Ishikawa (cell line): ENCODE data around the gene PROX2.

Source experiments
- CEBPB ChIP-seq: IDR thresholded peaks from 2 replicates; pipeline ENCODE4 v1.6.1; 2012
- CREB1 ChIP-seq: IDR thresholded peaks from 2 replicates; pipeline ENCODE4 v1.6.1; 2012; ENCODE audit warnings: low read depth
- EGR1 ChIP-seq: IDR thresholded peaks from 2 replicates; pipeline ENCODE4 v1.6.1; 2012
- EP300 ChIP-seq: IDR thresholded peaks from 2 replicates; pipeline ENCODE4 v1.6.1; 2012; ENCODE audit warnings: borderline replicate concordance
- FOXM1 ChIP-seq: IDR thresholded peaks from 2 replicates; pipeline ENCODE4 v1.6.1; 2012; ENCODE audit warnings: low read depth, borderline replicate concordance
- NFIC ChIP-seq: IDR thresholded peaks from 2 replicates; pipeline ENCODE4 v1.6.1; 2012
- RAD21 ChIP-seq: IDR thresholded peaks from 2 replicates; pipeline ENCODE4 v1.6.1; 2012; ENCODE audit warnings: low read depth
- TAF1 ChIP-seq: IDR thresholded peaks from 2 replicates; pipeline ENCODE4 v1.6.1; 2012; ENCODE audit warnings: low read depth, mild to moderate bottlenecking
- TCF12 ChIP-seq: IDR thresholded peaks from 2 replicates; pipeline ENCODE4 v1.6.1; 2012; ENCODE audit warnings: low read depth
- TEAD4 ChIP-seq: IDR thresholded peaks from 2 replicates; pipeline ENCODE4 v1.6.1; 2012
- YY1 ChIP-seq: IDR thresholded peaks from 2 replicates; pipeline ENCODE4 v1.6.1; 2012; ENCODE audit warnings: low read depth
- ZBTB7A ChIP-seq: IDR thresholded peaks from 2 replicates; pipeline ENCODE4 v1.6.1; 2012; ENCODE audit warnings: low read depth
- TF ChIP-seq, protein P1 (sequence below): IDR thresholded peaks from 2 replicates; pipeline ENCODE4 v1.6.1; 2012
- TF ChIP-seq, protein P2 (sequence below): IDR thresholded peaks from 2 replicates; pipeline ENCODE4 v1.6.1; 2012; ENCODE audit warnings: low read depth, mild to moderate bottlenecking
- TF ChIP-seq, protein P3 (sequence below): IDR thresholded peaks from 2 replicates; pipeline ENCODE4 v1.6.1; 2012

The PROX2 gene

DNA sequence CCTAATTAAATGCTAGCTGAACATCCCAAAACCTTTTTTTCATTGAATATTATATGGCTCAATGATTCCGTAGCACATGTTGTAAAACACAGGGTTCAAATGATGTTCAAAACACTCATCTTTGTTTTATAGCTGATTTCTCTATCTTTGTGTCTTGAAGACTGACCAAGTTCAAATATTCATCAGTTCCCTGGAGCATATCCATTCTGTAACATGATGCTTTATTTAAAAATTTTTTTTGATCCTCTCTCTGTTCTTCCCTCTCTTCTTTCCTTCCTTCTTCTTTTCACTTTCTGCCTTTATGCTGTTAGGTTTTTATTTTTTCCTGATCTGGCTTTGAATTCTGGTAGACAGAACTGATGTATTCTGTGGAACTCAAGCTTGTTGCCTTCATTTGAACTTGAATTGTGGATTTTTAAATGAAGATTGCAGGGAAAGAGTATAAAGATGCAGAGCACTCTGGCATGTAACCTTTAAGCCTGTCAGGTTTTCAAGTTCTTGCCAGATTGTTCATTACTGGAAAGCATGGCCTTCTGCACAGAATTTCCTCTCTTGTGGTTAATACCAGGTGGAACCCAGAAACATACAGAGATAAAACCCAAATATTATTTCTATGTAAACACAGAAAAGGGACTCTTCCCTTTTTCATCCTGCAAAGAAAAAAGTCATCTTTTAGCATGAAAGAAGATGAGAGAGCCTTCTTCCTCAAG lies 39.5 kb downstream of the PROX2 start:
- TF ChIP-seq YY1 (no peak), CREB1 (no peak), TAF1 (no peak), CEBPB (no peak), TEAD4 (no peak), EGR1 (no peak), EP300 (no peak), RAD21 (no peak), NFIC (no peak), ZBTB7A (no peak), TCF12 (no peak), FOXM1 (no peak)
- TF ChIP-seq, protein P1, sequence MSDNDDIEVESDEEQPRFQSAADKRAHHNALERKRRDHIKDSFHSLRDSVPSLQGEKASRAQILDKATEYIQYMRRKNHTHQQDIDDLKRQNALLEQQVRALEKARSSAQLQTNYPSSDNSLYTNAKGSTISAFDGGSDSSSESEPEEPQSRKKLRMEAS: no peak
- TF ChIP-seq, protein P2, sequence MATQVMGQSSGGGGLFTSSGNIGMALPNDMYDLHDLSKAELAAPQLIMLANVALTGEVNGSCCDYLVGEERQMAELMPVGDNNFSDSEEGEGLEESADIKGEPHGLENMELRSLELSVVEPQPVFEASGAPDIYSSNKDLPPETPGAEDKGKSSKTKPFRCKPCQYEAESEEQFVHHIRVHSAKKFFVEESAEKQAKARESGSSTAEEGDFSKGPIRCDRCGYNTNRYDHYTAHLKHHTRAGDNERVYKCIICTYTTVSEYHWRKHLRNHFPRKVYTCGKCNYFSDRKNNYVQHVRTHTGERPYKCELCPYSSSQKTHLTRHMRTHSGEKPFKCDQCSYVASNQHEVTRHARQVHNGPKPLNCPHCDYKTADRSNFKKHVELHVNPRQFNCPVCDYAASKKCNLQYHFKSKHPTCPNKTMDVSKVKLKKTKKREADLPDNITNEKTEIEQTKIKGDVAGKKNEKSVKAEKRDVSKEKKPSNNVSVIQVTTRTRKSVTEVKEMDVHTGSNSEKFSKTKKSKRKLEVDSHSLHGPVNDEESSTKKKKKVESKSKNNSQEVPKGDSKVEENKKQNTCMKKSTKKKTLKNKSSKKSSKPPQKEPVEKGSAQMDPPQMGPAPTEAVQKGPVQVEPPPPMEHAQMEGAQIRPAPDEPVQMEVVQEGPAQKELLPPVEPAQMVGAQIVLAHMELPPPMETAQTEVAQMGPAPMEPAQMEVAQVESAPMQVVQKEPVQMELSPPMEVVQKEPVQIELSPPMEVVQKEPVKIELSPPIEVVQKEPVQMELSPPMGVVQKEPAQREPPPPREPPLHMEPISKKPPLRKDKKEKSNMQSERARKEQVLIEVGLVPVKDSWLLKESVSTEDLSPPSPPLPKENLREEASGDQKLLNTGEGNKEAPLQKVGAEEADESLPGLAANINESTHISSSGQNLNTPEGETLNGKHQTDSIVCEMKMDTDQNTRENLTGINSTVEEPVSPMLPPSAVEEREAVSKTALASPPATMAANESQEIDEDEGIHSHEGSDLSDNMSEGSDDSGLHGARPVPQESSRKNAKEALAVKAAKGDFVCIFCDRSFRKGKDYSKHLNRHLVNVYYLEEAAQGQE: no peak
- TF ChIP-seq, protein P3, sequence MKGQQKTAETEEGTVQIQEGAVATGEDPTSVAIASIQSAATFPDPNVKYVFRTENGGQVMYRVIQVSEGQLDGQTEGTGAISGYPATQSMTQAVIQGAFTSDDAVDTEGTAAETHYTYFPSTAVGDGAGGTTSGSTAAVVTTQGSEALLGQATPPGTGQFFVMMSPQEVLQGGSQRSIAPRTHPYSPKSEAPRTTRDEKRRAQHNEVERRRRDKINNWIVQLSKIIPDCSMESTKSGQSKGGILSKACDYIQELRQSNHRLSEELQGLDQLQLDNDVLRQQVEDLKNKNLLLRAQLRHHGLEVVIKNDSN: no peak

DNA sequence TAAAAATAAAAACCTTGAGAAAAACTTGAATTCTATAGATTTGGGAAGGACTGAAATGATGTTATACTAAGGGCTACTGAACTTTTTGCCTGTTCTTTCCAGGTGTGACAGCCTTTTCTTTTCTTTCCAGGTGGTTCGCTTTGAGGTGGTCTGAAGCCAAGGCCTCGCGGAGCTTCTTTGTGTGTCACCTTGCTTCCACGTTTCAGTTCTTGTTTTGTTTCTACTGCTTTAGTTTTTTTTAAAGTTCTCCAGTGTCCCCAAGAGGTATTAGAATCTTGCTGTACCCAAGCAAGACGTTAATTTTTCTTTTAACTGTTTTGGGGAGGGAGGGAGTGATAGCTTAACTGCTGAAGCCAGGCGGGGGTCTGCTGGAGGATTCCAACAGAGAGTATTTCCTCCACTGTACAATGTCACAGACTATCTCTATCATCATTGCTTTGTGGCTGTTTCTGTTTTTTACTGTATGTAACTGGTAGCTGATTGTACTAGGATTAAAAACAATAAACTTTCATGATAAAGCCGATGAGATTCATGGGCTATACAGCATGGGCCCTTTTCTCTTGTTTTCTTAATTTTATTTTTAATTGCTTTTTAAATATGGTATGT lies 40.2 kb downstream of the PROX2 start:
- TF ChIP-seq CEBPB: no peak
- no peak for TF ChIP-seq RAD21
- no peak for TF ChIP-seq TEAD4
- TF ChIP-seq EGR1: no peak
- TF ChIP-seq TAF1: no peak
- no peak for TF ChIP-seq FOXM1
- TF ChIP-seq CREB1: no peak
- TF ChIP-seq, protein P3: no peak
- no peak for TF ChIP-seq EP300
- TF ChIP-seq, protein P2: no peak
- TF ChIP-seq, protein P1: no peak
- no peak for TF ChIP-seq NFIC
- no peak for TF ChIP-seq ZBTB7A

DNA sequence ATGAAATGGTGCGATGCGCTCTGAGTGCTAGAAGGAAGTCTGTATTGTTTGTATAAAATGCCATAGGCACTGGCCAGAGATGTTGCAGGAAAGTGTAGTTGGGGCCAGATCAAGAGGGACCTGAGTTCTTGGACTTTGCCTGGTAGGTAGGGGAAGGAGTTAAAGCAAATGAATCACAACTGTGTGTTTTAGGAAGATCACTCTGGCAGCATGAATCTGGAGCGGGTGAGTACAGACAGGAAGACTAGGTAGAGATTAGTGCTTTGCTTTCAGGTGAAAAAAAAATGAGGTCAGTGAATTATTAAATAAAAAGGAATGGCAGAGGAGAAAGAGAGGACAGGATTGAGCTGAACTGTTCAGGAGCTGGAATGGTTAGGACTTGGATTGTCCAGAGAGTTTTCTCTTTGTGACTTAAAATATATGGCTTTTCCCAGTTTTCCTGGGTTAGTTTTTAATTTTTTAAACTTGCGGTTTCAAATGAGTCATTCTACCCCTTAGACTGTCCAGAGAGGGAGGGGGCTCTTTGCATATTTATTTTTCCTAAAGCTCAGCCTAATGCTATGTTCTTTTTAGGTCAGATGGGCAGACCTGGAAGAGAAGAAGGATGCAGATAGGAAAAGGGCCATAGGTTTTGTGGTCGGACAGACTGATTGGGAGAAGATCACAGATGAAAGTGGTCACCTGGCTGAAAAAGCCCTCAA lies 41.1 kb downstream of the PROX2 start:
- TF ChIP-seq CEBPB: no peak
- TF ChIP-seq TAF1: no peak
- no peak for TF ChIP-seq EGR1
- no peak for TF ChIP-seq ZBTB7A
- TF ChIP-seq EP300: no peak
- no peak for TF ChIP-seq NFIC

DNA sequence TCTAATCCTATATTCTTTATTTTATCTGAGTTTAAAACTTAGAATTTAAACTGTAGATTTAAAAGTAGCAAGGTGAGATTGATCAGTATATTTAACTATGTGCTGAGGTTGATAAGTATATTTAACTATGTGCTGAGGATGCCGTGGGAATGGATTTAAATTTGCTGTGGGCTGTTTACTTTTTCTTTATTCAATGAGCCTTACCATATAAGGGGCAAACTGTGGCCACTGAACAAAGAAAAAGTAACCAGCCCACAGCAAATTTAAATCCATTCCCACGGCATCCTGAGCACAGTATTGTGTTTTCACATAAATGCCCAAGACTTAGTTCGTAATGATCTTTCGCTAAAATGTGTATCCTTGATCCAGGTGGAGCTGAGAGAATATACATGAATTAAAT lies 43.1 kb downstream of the PROX2 start:
- TF ChIP-seq CREB1 (no peak), NFIC (no peak), CEBPB (no peak), EP300 (no peak), EGR1 (no peak), TAF1 (no peak), FOXM1 (no peak), RAD21 (no peak), TCF12 (no peak), YY1 (no peak), ZBTB7A (no peak), TEAD4 (no peak)
- TF ChIP-seq, protein P2: no peak
- TF ChIP-seq, protein P3: no peak
- TF ChIP-seq, protein P1: no peak
